PC-3 (cell line): ENCODE results near the gene VSTM4. TPM values are rescaled to one million over a fixed set of nuclear protein-coding genes. Genes with fewer than 3 reads are reported as not detected.

Experiments used
- ATAC-seq: fragments of 200-7000 bp; cut with Tn5 transposase; 2 replicates; pipeline ENCODE4 v1.9.1; 2020; ENCODE audit warnings: mild to moderate bottlenecking, moderate library complexity
- BruUV-seq: library from RNA; stranded (reverse); fragments of 400-500 nt; replicated peaks from 2 replicates; lab custom pipeline; 2021; lab: Mats Ljungman, UMichigan
- CTCF ChIA-PET: fragments of 300-600 bp; sonication (Branson Sonifier 250); formaldehyde crosslinking; loops from one replicate; lab custom pipeline; 2022; ENCODE audit warnings: antibody characterized with exemption; lab: Charles Lee
- POLR2A ChIA-PET: fragments of 300-600 bp; sonication (Branson Sonifier 250); formaldehyde crosslinking; loops from one replicate; lab custom pipeline; 2022; ENCODE audit warnings: antibody characterized with exemption; ENCODE audit not compliant: unreplicated experiment; lab: Charles Lee
- DNase-seq: peaks from one replicate; pipeline ENCODE4 v3.0.0-alpha.2; 2015
- H2AFZ ChIP-seq: fragments of 300-600 bp; sonication (generic); 2 replicates; pipeline ENCODE4 v1.6.0; 2016; ENCODE audit warnings: antibody characterized with exemption, low read length
- H3F3A ChIP-seq: fragments of 300-600 bp; sonication (generic); one replicate; pipeline ENCODE4 v1.6.0; 2017; ENCODE audit warnings: antibody characterized with exemption, low read length, control low read depth, mild to moderate bottlenecking; ENCODE audit not compliant: unreplicated experiment
- H3K27ac ChIP-seq: fragments of 300-600 bp; sonication (generic); 2 replicates; pipeline ENCODE4 v1.5.1; 2016; ENCODE audit warnings: mild to moderate bottlenecking, low read length
- H3K27me3 ChIP-seq: fragments of 300-600 bp; sonication (generic); 2 replicates; pipeline ENCODE4 v1.6.1; 2016; ENCODE audit warnings: low read length, mixed read lengths
- H3K36me3 ChIP-seq: fragments of 300-600 bp; sonication (generic); 2 replicates; pipeline ENCODE4 v1.6.1; 2016; ENCODE audit warnings: low read depth, mixed run types, low read length, mixed read lengths
- H3K4me1 ChIP-seq: fragments of 300-600 bp; sonication (generic); 2 replicates; pipeline ENCODE4 v1.5.1; 2016; ENCODE audit warnings: low read length; ENCODE audit not compliant: insufficient read depth
- H3K4me2 ChIP-seq: fragments of 300-600 bp; sonication (generic); 2 replicates; pipeline ENCODE4 v1.6.0; 2016; ENCODE audit warnings: low read length
- H3K4me3 ChIP-seq: fragments of 300-600 bp; sonication (generic); 2 replicates; pipeline ENCODE4 v1.5.1; 2016; ENCODE audit warnings: mild to moderate bottlenecking, low read length, mixed read lengths
- H3K79me2 ChIP-seq: fragments of 300-600 bp; sonication (generic); 2 replicates; pipeline ENCODE4 v1.6.1; 2017; ENCODE audit warnings: low read length, mixed read lengths
- H3K9ac ChIP-seq: fragments of 300-600 bp; sonication (generic); 2 replicates; pipeline ENCODE4 v1.6.0; 2016; ENCODE audit warnings: mild to moderate bottlenecking, low read length
- H3K9me2 ChIP-seq: fragments of 300-600 bp; sonication (generic); replicated peaks from 2 replicates; pipeline ENCODE4 v1.6.1; 2016; ENCODE audit warnings: mixed run types, low read length, mixed read lengths
- H3K9me3 ChIP-seq: fragments of 300-600 bp; sonication (generic); 2 replicates; pipeline ENCODE4 v1.6.1; 2016; ENCODE audit warnings: low read length, mixed read lengths
- H4K20me1 ChIP-seq: fragments of 300-600 bp; sonication (generic); 2 replicates; pipeline ENCODE4 v1.6.1; 2016; ENCODE audit warnings: low read length, mixed read lengths
- CTCF ChIP-seq: fragments of 300-600 bp; sonication (generic); conservative IDR thresholded peaks from 2 replicates; pipeline ENCODE4 v1.5.1; 2017; ENCODE audit warnings: antibody characterized with exemption, low read depth, mild to moderate bottlenecking, low read length
- EZH2 ChIP-seq: fragments of 300-600 bp; sonication (generic); IDR thresholded peaks from one replicate; pipeline ENCODE4 v1.6.1; 2017; ENCODE audit warnings: antibody characterized with exemption, mild to moderate bottlenecking, low read length; ENCODE audit not compliant: unreplicated experiment
- EZH2phosphoT487 ChIP-seq: fragments of 300-600 bp; sonication (generic); IDR thresholded peaks from 2 replicates; pipeline ENCODE4 v1.6.1; 2018; ENCODE audit warnings: mild to moderate bottlenecking, antibody characterized with exemption, low read length, borderline replicate concordance
- intact Hi-C: fragments of 100-400 bp; cut with micrococcal nuclease; formaldehyde crosslinking; loops from 2 replicates; pipeline ENCODE4 v1.9.0; 2023
- total RNA-seq: library from RNA; depleted of rRNA; stranded (reverse); fragments of >200 nt; gene quantifications from 2 replicates; pipeline ENCODE4 v1.2.3, GENCODE V29; 2014

Gene VSTM4
- total RNA-seq, 1 experiment from 2014 or later: not detected

DNA sequence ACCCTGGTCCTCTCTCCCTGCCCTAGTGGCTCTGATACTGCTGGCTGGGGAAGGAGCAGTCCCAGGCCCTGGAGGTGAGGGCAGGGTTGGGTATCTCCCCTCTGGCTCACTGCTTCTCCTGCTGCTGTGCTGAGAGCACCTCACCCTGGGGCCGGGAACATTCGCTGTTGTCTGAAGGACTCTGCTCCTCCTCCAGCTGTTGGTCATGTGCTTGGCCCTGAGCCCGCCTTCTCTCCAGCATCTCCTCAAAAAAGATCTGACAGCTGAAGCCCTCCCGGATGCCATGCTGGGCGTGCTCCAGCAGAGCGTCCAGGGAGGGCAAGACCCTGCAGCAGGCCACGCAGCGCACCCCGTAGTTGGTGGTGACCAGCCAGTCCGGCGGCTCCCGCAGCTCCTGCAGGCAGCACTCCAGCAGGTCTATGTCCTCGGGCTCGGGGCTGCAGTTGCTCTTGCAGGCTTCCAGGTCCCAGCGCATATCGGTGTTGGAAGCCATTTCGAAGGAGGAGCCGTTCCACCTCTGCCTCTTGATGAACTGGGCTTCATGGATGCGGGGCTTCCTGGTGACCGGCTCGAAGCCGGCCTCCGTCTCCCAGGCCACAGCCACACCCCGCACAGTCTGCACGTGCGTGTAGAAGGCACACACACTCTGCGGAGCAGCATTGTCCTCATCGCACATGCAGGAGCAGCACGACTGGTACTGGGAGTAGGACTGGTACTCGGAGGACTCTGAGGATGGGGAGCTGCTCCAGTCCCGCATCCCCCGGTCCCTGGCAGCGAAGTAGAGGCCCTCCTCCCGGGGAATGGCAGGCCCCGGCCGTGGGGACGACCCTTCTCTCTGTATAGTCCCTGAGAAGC, 16.4 kb upstream of the VSTM4 start:
- no peaks in the 10 kb centered on the region for H3K79me2 ChIP-seq
- no TSS peak for BruUV-seq
- H3K9me3 ChIP-seq: no peaks in the 10 kb centered on the region
- H3K36me3 ChIP-seq: no peaks in the 10 kb centered on the region
- no peak for DNase-seq
- no peak overlapping the region for H3K4me3 ChIP-seq
- H3K27ac ChIP-seq: no peak overlapping the region
- intact Hi-C loops: no loop called here
- no peak overlapping the region for H3K4me2 ChIP-seq
- H3K4me1 ChIP-seq: no peaks in the 10 kb centered on the region
- H3K9ac ChIP-seq: no peak overlapping the region
- H2AFZ ChIP-seq: no peak overlapping the region
- no peaks in the 10 kb centered on the region for H3F3A ChIP-seq
- no peaks in the 10 kb centered on the region for H3K9me2 ChIP-seq
- TF ChIP-seq EZH2phosphoT487: no peak
- no peak for TF ChIP-seq CTCF
- no peak for TF ChIP-seq EZH2
- peaks cover 80% of the 10 kb centered on the region for H3K27me3 ChIP-seq
- no peaks in the 10 kb centered on the region for H4K20me1 ChIP-seq
- no peak for ATAC-seq
- ChIA-PET CTCF (no interaction called here), POLR2A (no interaction called here)

- TF ChIP-seq EZH2: no peak
- no peak for TF ChIP-seq EZH2phosphoT487
- TF ChIP-seq CTCF: no peak
- ChIA-PET POLR2A (no interaction called here), CTCF (no interaction called here)
- H4K20me1 ChIP-seq: no peaks in the 10 kb centered on the region
- no peak overlapping the region for H2AFZ ChIP-seq
- no peak overlapping the region for H3K4me2 ChIP-seq
- H3F3A ChIP-seq: no peaks in the 10 kb centered on the region
- no peak for DNase-seq
- no TSS peak for BruUV-seq
- no peaks in the 10 kb centered on the region for H3K79me2 ChIP-seq
- H3K9me3 ChIP-seq: no peaks in the 10 kb centered on the region
- H3K27me3 ChIP-seq: peaks cover 68% of the 10 kb centered on the region
- H3K4me1 ChIP-seq: no peaks in the 10 kb centered on the region
- no peaks in the 10 kb centered on the region for H3K9me2 ChIP-seq
- H3K4me3 ChIP-seq: no peak overlapping the region
- ATAC-seq: no peak
- no peaks in the 10 kb centered on the region for H3K36me3 ChIP-seq
- H3K27ac ChIP-seq: no peak overlapping the region
- intact Hi-C loops: no loop called here
- H3K9ac ChIP-seq: no peak overlapping the region
Measured at GRCh38 chr10:49129376-49129775, 14.1 kb upstream of the VSTM4 start.

- TF ChIP-seq CTCF (no peak), EZH2 (no peak), EZH2phosphoT487 (no peak)
- POLR2A ChIA-PET: no interaction called here
- Histone ChIP-seq H3K9me2 (no peaks in the 10 kb centered on the region), H3K9me3 (no peaks in the 10 kb centered on the region), H3K36me3 (no peaks in the 10 kb centered on the region), H3K9ac (no peak overlapping the region), H3K4me1 (no peaks in the 10 kb centered on the region), H3K4me3 (no peak overlapping the region), H3K27ac (no peak overlapping the region), H3K79me2 (no peaks in the 10 kb centered on the region), H4K20me1 (no peaks in the 10 kb centered on the region), H3K27me3 (peaks cover 68% of the 10 kb centered on the region), H2AFZ (no peak overlapping the region), H3K4me2 (no peak overlapping the region), H3F3A (no peaks in the 10 kb centered on the region)
- BruUV-seq: no TSS peak
- intact Hi-C loops: no loop called here
- ATAC-seq (no peak), DNase-seq (no peak)
- CTCF ChIA-PET: no interaction called here
Measured at GRCh38 chr10:49128854-49129253, 13.5 kb upstream of the VSTM4 start.
